NB4 (cell line): ENCODE results near the gene SPEN.

Experiments used
- CTCF ChIP-seq: IDR thresholded peaks from one replicate; pipeline ENCODE4 v1.5.1; 2012; ENCODE audit warnings: low read depth, low read length
- POLR2A ChIP-seq: IDR thresholded peaks from 2 replicates; pipeline ENCODE4 v1.6.1; 2011; ENCODE audit warnings: mild to moderate bottlenecking; ENCODE audit not compliant: insufficient read length; ENCODE audit errors: extremely low read depth

- TF ChIP-seq CTCF: no peak
- TF ChIP-seq POLR2A: no peak
These were observed 94.6 kb downstream of the SPEN start for GRCh38 chr1:15941899-15942660.
